ENCODE results near the gene AK4.
"Not testable (repeated sequence)": the region's sequence is repeated elsewhere in the genome, so short reads cannot be mapped to it uniquely, and the experiment has no call there.

AK4 gene

GRCh38 chr1:65148178-65148547 lies at the start of gene AK4:
Gene AK4 (plus strand): TSS chr1:65148203. CDS start chr1:65148408, 205 bp downstream.
- not testable (repeated sequence) for DNase-seq (ENCODE audit: low read depth in 2 of 2)

GRCh38 chr1:65103807-65104206 lies 44.2 kb upstream of the AK4 start:
- no peak for DNase-seq (ENCODE audit: low read depth in 2 of 2)

DNA sequence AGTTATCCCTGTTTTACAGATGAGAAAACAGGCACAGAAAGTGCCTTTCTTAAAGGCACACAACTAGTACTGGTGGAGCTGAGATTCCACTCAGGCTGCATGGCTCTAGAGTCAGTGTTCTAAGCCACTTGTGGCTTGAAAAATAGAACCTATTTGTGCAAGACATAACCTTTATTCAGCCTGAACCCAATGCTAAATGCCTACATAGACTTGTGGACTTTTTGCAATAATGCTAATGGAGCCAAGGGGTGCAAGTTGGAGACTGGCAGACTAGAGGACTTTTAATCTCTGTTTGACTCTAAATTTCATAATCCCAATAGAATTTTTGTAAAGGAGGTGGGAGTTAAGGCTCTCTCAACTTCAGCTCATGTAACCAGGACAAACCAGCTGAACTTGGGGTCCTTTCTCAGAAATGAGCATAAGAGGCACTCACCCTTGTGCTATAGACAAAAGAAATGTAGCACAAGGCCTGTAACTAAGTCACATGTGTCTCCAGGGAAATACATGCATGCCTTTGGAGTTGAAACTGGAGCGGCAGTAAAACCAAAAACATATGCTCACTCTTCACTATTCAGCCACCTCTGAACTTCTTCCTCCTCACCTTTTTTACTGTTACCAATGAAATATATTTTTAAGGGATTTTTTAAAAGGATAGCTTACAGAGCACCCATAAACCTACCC lies 43.0 kb upstream of the AK4 start:
- DNase-seq (ENCODE audit: low read depth in 2 of 2) = no peak

DNA sequence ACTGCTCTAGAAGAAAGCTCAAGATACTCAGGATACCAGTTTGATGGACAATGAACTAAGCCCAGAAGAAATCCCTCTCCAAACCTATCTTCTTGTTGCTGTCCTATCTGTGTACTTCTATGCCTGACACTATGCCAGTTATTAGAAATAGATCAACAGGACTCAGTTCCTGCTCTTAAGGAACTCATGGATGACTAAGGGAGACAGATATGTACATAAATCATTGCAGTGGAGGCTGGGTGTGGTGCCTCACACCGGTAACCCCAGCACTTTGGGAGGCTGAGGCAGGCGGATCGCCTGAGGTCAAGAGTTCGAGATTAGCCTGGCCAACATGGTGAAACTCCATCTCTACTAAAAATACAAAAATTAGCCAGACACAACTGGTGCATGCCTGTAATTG lies 42.4 kb upstream of the AK4 start:
- DNase-seq (ENCODE audit: low read depth in 2 of 2) = no peak

- DNase-seq (ENCODE audit: low read depth in 2 of 2) = no peak
Observed at GRCh38 chr1:65108025-65108642, 39.9 kb upstream of the AK4 start.

DNA sequence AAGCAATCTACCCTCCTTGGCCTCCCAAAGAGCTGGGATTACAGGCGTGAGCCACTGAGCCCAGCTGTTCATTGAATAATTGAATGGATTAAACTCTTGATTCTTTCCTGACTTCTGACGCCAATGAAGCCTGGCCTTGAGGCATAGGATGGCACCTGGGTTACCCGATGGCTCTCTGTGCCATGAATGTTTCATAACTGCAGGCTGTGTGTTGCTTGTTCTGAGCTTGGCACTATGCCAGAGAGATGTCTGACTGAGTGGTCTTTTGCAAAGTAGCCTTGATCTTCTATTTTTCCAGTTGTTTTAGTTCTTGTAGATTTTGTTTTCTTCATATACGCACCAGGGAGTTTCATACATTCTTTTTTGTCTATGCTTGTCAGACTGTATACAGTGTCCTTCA lies 38.5 kb upstream of the AK4 start:
- no peak for DNase-seq (ENCODE audit: low read depth in 2 of 2)

DNA sequence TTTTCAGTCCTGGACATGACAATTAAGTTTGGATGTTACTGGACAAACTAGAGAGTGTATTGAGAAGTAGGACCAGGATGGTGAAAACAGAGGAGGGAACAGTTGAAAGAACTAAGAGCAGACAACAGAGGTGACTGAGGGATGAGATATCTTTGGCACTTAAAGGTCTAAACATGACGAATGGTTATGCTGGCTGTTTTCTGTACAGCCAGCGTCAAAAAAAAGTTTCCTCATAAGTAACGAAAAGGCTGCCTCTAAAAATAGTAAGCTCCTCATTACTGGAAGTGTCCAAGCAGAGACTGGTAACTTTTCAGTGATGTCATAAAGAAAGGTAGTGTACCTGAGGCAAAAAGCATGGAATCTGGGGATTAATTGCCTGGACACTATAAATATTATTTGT lies 35.2 kb upstream of the AK4 start:
- DNase-seq (ENCODE audit: low read depth in 2 of 2) = no peak

GRCh38 chr1:65113298-65113697 lies 34.7 kb upstream of the AK4 start:
- DNase-seq (ENCODE audit: low read depth in 2 of 2) = no peak

GRCh38 chr1:65114322-65114721 lies 33.7 kb upstream of the AK4 start:
- DNase-seq (ENCODE audit: low read depth in 2 of 2) = no peak

DNA sequence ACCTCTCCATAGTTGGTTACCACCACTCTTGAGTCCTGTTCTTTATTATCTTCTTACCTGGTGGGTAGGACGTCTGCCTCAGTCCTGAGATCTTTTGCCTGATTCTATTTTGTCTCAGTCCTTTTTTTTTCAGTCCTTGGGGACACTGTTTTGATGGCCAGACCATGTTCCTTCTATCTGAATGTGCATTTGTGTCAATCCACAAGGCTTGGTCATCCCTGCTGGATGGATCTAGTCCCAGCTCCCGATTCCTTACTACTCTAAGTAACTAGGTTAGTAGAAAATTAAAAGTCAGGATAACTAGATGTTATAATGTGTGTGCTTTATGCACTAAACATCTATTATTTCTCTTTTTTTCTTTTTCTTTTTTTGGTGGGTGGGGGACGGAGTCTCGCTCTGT lies 28.1 kb upstream of the AK4 start:
- DNase-seq (ENCODE audit: low read depth in 2 of 2) = no peak

DNA sequence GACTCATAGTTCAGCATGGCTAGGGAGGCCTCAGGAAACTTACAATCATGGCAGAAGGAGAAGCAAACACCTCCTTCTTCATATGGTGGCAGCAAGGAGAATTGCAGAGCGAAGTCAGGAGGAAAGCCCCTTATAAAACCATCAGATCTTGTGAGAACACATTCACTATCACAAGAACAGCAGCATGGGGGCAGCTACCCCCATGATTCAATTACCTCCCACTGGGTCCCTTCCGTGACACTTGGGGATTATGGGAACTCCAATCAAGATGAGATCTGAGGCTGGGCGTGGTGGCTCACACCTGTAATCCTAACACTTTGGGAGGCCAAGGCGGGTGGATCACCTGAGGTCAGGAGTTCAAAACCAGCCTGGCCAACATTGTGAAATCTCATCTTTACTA lies 18.9 kb upstream of the AK4 start:
- DNase-seq (ENCODE audit: low read depth in 2 of 2) = not testable (repeated sequence)

DNA sequence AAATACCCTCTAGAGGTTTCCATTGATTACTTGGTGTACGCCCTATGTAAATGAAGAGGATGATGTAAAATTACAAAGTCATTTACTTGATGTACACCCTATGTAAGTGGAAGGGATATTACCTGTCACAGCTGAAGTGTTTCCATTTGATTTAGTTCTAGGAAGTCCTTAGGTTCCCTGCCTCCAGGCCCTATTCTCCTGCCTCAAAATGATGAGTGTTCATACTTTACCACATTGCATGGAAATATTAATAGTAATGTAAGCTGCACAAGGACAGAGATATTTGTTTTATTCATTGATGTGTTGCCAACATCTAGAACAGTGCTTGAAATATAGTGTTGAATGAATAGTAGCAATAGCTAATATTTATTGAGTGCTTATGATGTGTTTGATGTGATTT lies 9.5 kb upstream of the AK4 start:
- no peak for DNase-seq (ENCODE audit: low read depth in 2 of 2)

DNA sequence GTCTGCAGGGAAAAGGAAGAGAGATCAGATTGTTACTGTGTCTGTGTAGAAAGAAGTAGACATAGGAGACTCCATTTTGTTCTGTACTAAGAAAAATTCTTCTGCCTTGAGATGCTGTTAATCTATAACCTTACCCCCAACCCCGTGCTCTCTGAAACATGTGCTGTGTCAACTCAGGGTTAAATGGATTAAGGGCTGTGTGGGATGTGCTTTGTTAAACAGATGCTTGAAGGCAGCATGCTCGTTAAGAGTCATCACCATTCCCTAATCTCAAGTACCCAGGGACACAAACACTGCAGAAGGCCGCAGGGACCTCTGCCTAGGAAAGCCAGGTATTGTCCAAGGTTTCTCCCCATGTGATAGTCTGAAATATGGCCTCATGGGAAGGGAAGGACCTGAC lies 8.2 kb upstream of the AK4 start:
- DNase-seq (ENCODE audit: low read depth in 2 of 2) = not testable (repeated sequence)

DNA sequence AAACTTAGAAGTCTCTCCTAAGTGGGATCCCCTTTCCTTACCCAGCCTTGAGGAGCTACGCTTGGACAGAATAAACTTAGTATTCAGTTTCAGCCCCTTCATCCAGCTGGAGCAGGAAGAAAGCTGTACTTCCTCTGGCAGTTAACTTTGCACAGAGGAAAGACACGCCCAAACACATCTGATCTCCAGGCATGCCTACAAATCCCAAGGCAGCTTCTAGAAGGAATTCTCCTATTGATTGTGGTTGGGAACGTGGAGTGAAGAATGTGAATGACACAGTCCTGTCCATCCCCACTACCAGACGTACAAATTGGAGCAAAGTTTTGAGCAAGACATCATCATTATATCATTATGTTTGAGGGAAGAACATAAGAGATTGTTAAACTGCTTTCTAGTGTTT lies 6.6 kb upstream of the AK4 start:
- DNase-seq (ENCODE audit: low read depth in 2 of 2) = no peak

DNA sequence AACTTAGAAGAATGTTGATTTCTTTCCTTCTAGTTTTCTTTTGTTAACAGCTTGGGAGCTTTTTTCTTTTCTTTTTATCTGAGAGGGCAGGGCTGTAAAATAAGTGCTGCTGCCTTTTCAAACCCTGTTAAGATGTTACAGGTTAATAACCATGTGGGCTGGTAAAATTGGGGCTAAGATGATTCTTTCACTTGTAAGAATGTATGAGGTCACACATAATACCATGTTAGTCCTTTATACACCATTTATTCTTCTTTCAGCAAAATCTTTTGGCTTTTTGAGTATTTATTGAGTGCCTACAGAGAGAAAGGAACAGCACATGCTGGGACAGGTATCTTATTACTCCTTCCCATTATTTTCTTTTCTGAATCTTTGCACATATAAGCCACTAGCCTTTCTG lies 6.1 kb upstream of the AK4 start:
- DNase-seq (ENCODE audit: low read depth in 2 of 2) = no peak

DNA sequence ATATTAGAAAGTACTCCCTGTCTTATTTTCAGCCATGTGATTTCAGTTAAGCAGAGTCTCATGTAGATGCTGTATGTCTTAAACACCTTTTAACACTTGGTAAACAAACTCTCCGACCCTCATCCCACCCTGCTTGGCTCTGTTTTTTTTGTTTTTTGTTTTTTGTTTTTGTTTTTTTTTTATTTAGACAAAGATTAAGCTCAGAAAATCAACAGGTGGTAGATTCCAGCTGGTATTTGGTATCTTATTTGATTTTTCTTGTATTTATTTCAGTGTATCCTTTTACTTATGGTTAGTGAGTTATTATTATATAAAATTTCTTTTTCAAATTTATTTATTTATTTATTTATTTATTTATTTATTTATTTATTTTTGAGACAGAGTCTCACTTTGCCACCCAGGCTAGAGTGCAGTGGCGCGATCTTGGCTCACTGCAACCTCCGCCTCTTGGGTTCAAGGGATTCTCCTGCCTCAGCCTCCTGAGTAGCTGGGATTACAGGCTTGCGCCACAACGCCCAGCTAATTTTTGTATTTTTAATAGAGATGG lies 4.8 kb upstream of the AK4 start:
- DNase-seq (ENCODE audit: low read depth in 2 of 2) = not testable (repeated sequence)

GRCh38 chr1:65146908-65147423 lies 1.0 kb upstream of the AK4 start:
- no peak for DNase-seq (ENCODE audit: low read depth in 2 of 2)

GRCh38 chr1:65147424-65148177 lies 402 bp upstream of the AK4 start:
- no peak for DNase-seq (ENCODE audit: low read depth in 2 of 2)

GRCh38 chr1:65148548-65149350 lies 746 bp downstream of the AK4 start:
- no peak for DNase-seq (ENCODE audit: low read depth in 2 of 2)

GRCh38 chr1:65149351-65150107 lies 1.5 kb downstream of the AK4 start:
- DNase-seq (ENCODE audit: low read depth in 2 of 2) = no peak

GRCh38 chr1:65150108-65150463 lies 2.1 kb downstream of the AK4 start:
- DNase-seq (ENCODE audit: low read depth in 2 of 2) = no peak
